Smooth muscle cell (in vitro differentiated cells): Measurements from ENCODE around the gene DUSP14. TPM values are rescaled to one million over a fixed set of nuclear protein-coding genes. Genes with fewer than 3 reads are reported as not detected.
"Not testable (repeated sequence)": the region's sequence is repeated elsewhere in the genome, so short reads cannot be mapped to it uniquely, and the experiment has no call there.

ENCODE experiments used
- DNase-seq: peaks from one replicate; lab custom pipeline; 2025; ENCODE audit not compliant: unreplicated experiment; lab: John Stamatoyannopoulos, UW
- H2AFZ ChIP-seq: fragments of 200-600 bp; sonication (generic); 2 replicates; pipeline ENCODE4 v1.6.0; 2016; ENCODE audit warnings: antibody characterized with exemption, low read depth, mild to moderate bottlenecking
- H3F3A ChIP-seq: fragments of 200-600 bp; sonication (generic); 2 replicates; pipeline ENCODE4 v1.6.0; 2017; ENCODE audit warnings: antibody characterized with exemption, low read depth
- H3K27ac ChIP-seq: fragments of 200-600 bp; sonication (generic); 2 replicates; pipeline ENCODE4 v1.5.1; 2016; ENCODE audit warnings: low read depth, mild to moderate bottlenecking
- H3K27me3 ChIP-seq: fragments of 200-600 bp; sonication (generic); 2 replicates; pipeline ENCODE4 v1.6.1; 2016; ENCODE audit warnings: low read depth, mild to moderate bottlenecking
- H3K36me3 ChIP-seq: fragments of 200-600 bp; sonication (generic); 2 replicates; pipeline ENCODE4 v1.5.1; 2016; ENCODE audit warnings: low read depth
- H3K4me1 ChIP-seq: fragments of 200-600 bp; sonication (generic); 2 replicates; pipeline ENCODE4 v1.5.1; 2016; ENCODE audit warnings: low read depth
- H3K4me2 ChIP-seq: fragments of 200-600 bp; sonication (generic); 2 replicates; pipeline ENCODE4 v1.6.0; 2016; ENCODE audit warnings: mild to moderate bottlenecking
- H3K4me3 ChIP-seq: fragments of 200-600 bp; sonication (generic); 2 replicates; pipeline ENCODE4 v1.5.1; 2016; ENCODE audit warnings: mild to moderate bottlenecking
- H3K79me2 ChIP-seq: fragments of 200-600 bp; sonication (generic); 2 replicates; pipeline ENCODE4 v1.6.0; 2016; ENCODE audit warnings: low read depth, mild to moderate bottlenecking
- H3K9ac ChIP-seq: fragments of 200-600 bp; sonication (generic); 2 replicates; pipeline ENCODE4 v1.6.0; 2016; ENCODE audit warnings: low read depth
- H3K9me3 ChIP-seq: fragments of 200-600 bp; sonication (generic); replicated peaks from 2 replicates; pipeline ENCODE4 v1.5.1; 2016; ENCODE audit warnings: low read depth
- H4K20me1 ChIP-seq: fragments of 200-600 bp; sonication (generic); 2 replicates; pipeline ENCODE4 v1.6.0; 2016; ENCODE audit warnings: low read depth
- CTCF ChIP-seq: fragments of 200-600 bp; sonication (generic); IDR thresholded peaks from 2 replicates; pipeline ENCODE4 v1.5.1; 2017; ENCODE audit warnings: borderline replicate concordance, mild to moderate bottlenecking, antibody characterized with exemption; ENCODE audit not compliant: insufficient read depth, poor library complexity, severe bottlenecking
- WGBS: methylation state at CpG from one replicate; pipeline ENCODE4 v1.1.7; 2016; ENCODE audit warnings: low lambda C conversion rate; 5-methylcytosine and 5-hydroxymethylcytosine counted together
- polyA plus RNA-seq: library from polyadenylated mRNA; unstranded; fragments of >200 nt; fragmentation: Nextera tagmentation; extraction: Ambion mirVana; gene quantifications from 2 replicates; pipeline ENCODE4 v1.2.1, GENCODE V29; 2016
- total RNA-seq: library from RNA; depleted of rRNA; stranded (reverse); fragments of >200 nt; gene quantifications from 2 replicates; pipeline ENCODE4 v1.2.3, GENCODE V29; 2014

DUSP14 gene
- total and polyA plus RNA-seq, 2 experiments from 2014 or later, result 40.4 to 47.1 TPM

- Histone ChIP-seq H3K9me3 (no peaks in the 10 kb centered on the region), H3K27ac (peak overlapping the region; percentile 79), H3K79me2 (no peaks in the 10 kb centered on the region), H3K27me3 (no peaks in the 10 kb centered on the region), H3F3A (no peaks in the 10 kb centered on the region), H3K4me1 (peaks cover 28% of the 10 kb centered on the region), H3K4me3 (no peak overlapping the region), H3K36me3 (peaks cover 16% of the 10 kb centered on the region), H4K20me1 (peaks cover 4% of the 10 kb centered on the region), H3K4me2 (no peak overlapping the region), H2AFZ (no peak overlapping the region), H3K9ac (no peak overlapping the region)
- no peak for TF ChIP-seq CTCF
- 80% methylated on average over 1 of the region's 1 CpG for whole genome bisulfite sequencing
- DNase-seq, result no peak
Observed at GRCh38 chr17:37447641-37448040, 42.0 kb upstream of the DUSP14 start.

GRCh38 chr17:37450112-37450511 is 39.6 kb upstream of the DUSP14 start:
- Histone ChIP-seq H3K9ac (no peak overlapping the region), H2AFZ (no peak overlapping the region), H3K79me2 (no peaks in the 10 kb centered on the region), H3K27ac (peak overlapping the region; percentile 36), H3K36me3 (no peaks in the 10 kb centered on the region), H3K4me1 (peaks cover 28% of the 10 kb centered on the region), H3F3A (no peaks in the 10 kb centered on the region), H3K4me2 (no peak overlapping the region), H4K20me1 (peaks cover 4% of the 10 kb centered on the region), H3K9me3 (no peaks in the 10 kb centered on the region), H3K27me3 (no peaks in the 10 kb centered on the region), H3K4me3 (no peak overlapping the region)
- TF ChIP-seq CTCF, result no peak
- no peak for DNase-seq
- 74% methylated on average over 6 of the region's 6 CpGs for WGBS

- H4K20me1 ChIP-seq, H3K4me2 ChIP-seq, H3K27ac ChIP-seq, DNase-seq, H3K9me3 ChIP-seq, H2AFZ ChIP-seq, H3K4me1 ChIP-seq, H3K79me2 ChIP-seq, H3K4me3 ChIP-seq, H3F3A ChIP-seq, H3K36me3 ChIP-seq, H3K27me3 ChIP-seq, H3K9ac ChIP-seq: not testable (repeated sequence)
- WGBS, result 91% methylated on average over 3 of the region's 3 CpGs
Observed at GRCh38 chr17:37457801-37458200, 31.9 kb upstream of the DUSP14 start.

GRCh38 chr17:37458805-37459204 is 30.9 kb upstream of the DUSP14 start:
- no peak overlapping the region for H3K4me3 ChIP-seq
- H3K36me3 ChIP-seq, result no peaks in the 10 kb centered on the region
- no peaks in the 10 kb centered on the region for H3K4me1 ChIP-seq
- H3K9ac ChIP-seq, result no peak overlapping the region
- no peak for TF ChIP-seq CTCF
- H2AFZ ChIP-seq, result no peak overlapping the region
- no peaks in the 10 kb centered on the region for H3K79me2 ChIP-seq
- WGBS, result 97% methylated on average over 3 of the region's 3 CpGs
- H4K20me1 ChIP-seq, result no peaks in the 10 kb centered on the region
- H3F3A ChIP-seq, result no peaks in the 10 kb centered on the region
- DNase-seq, result no peak
- no peaks in the 10 kb centered on the region for H3K9me3 ChIP-seq
- no peaks in the 10 kb centered on the region for H3K27me3 ChIP-seq
- H3K27ac ChIP-seq, result no peak overlapping the region
- no peak overlapping the region for H3K4me2 ChIP-seq
